Measurements from ENCODE around the gene RPIA. TPM values are rescaled to one million over a fixed set of nuclear protein-coding genes. Genes with fewer than 3 reads are reported as not detected.

The RPIA gene
- total and polyA plus RNA-seq, 9 of the 15 experiments (the other 6 are each of a cell fraction or from before 2014, with no cell fraction given), result 7.8 to 41.2 (median 25.8) TPM

DNA sequence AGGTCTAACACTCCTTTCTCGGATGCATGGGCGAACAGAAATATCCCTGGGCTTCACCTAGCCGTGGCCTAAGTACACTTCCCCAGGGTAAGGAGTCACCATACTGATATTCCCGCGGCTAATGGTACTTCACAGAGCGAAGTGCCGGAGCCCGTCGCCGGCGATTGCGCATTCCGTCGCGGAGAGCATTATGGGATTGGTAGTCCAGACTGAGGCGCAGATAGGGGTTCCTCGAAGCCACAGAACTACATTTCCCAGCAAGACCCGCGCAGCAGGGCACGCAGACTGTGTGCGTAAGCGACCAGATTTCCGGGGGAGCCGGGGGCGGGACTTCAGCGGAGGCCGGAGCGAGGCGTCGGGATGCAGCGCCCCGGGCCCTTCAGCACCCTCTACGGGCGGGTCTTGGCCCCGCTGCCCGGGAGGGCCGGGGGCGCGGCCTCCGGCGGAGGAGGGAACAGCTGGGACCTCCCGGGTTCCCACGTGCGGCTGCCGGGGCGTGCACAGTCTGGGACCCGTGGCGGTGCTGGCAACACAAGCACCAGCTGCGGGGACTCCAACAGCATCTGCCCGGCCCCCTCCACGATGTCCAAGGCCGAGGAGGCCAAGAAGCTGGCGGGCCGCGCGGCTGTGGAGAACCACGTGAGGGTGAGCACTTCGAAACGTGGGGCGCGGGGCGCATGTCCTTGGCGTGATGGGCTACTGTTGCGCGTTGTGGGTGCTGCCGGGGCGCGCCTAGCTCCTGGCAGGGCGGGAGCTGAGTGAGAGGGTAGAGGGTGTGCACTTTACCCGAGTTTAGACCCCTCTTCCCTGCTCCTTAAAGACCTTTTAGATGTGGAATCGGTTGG is at the start of gene RPIA (continued):
- TF ChIP-seq, protein P1, sequence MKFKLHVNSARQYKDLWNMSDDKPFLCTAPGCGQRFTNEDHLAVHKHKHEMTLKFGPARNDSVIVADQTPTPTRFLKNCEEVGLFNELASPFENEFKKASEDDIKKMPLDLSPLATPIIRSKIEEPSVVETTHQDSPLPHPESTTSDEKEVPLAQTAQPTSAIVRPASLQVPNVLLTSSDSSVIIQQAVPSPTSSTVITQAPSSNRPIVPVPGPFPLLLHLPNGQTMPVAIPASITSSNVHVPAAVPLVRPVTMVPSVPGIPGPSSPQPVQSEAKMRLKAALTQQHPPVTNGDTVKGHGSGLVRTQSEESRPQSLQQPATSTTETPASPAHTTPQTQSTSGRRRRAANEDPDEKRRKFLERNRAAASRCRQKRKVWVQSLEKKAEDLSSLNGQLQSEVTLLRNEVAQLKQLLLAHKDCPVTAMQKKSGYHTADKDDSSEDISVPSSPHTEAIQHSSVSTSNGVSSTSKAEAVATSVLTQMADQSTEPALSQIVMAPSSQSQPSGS (CRISPR knock-in tag; IDR thresholded peaks at IDR 0.05), result no peak
- TF ChIP-seq STAG1 (CRISPR knock-in tag; IDR thresholded peaks at IDR 0.05; ENCODE audit: borderline replicate concordance) (no peak), HMG20A (CRISPR knock-in tag; conservative IDR thresholded peaks at IDR 0.05) (no peak), CREB3 (tag; conservative IDR thresholded peaks at IDR 0.05; ENCODE audit: low read depth) (0 out of 2 replicates have a peak, but pooled peaks have one; percentile 31), RFX7 (CRISPR knock-in tag; IDR thresholded peaks at IDR 0.05) (no peak), PATZ1 (CRISPR knock-in tag; IDR thresholded peaks at IDR 0.05; ENCODE audit: borderline replicate concordance) (no peak), LCOR (CRISPR knock-in tag; IDR thresholded peaks at IDR 0.05) (peak; percentile 40; the same call in 1 of the 2 replicates), ELK3 (CRISPR knock-in tag; IDR thresholded peaks at IDR 0.05) (no peak), ZNF146 (CRISPR knock-in tag; IDR thresholded peaks at IDR 0.05; ENCODE audit: unreplicated experiment) (no peak), ASH1L (IDR thresholded peaks at IDR 0.05; ENCODE audit: borderline replicate concordance, low read depth, partially characterized antibody) (peak; percentile 63), PTBP1 (IDR thresholded peaks at IDR 0.05; ENCODE audit: low read depth, low read length) (0 out of 2 replicates have a peak, but pooled peaks have one; percentile 16), NFATC3 (IDR thresholded peaks at IDR 0.05) (no peak), SIX5 (IDR thresholded peaks at IDR 0.05; ENCODE audit: borderline replicate concordance in 1 of 2, insufficient read depth in 1 of 2, low read depth in 1 of 2, low read length in 2 of 2) (peak; percentile 97 to 98), FOS (IDR thresholded peaks at IDR 0.05; ENCODE audit: extremely low read depth, insufficient read length) (no peak), PYGO2 (tag; IDR thresholded peaks at IDR 0.05) (no peak)
- TF ChIP-seq, protein P2, sequence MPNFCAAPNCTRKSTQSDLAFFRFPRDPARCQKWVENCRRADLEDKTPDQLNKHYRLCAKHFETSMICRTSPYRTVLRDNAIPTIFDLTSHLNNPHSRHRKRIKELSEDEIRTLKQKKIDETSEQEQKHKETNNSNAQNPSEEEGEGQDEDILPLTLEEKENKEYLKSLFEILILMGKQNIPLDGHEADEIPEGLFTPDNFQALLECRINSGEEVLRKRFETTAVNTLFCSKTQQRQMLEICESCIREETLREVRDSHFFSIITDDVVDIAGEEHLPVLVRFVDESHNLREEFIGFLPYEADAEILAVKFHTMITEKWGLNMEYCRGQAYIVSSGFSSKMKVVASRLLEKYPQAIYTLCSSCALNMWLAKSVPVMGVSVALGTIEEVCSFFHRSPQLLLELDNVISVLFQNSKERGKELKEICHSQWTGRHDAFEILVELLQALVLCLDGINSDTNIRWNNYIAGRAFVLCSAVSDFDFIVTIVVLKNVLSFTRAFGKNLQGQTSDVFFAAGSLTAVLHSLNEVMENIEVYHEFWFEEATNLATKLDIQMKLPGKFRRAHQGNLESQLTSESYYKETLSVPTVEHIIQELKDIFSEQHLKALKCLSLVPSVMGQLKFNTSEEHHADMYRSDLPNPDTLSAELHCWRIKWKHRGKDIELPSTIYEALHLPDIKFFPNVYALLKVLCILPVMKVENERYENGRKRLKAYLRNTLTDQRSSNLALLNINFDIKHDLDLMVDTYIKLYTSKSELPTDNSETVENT (CRISPR knock-in tag; IDR thresholded peaks at IDR 0.05), result no peak
- TF ChIP-seq, protein P3, sequence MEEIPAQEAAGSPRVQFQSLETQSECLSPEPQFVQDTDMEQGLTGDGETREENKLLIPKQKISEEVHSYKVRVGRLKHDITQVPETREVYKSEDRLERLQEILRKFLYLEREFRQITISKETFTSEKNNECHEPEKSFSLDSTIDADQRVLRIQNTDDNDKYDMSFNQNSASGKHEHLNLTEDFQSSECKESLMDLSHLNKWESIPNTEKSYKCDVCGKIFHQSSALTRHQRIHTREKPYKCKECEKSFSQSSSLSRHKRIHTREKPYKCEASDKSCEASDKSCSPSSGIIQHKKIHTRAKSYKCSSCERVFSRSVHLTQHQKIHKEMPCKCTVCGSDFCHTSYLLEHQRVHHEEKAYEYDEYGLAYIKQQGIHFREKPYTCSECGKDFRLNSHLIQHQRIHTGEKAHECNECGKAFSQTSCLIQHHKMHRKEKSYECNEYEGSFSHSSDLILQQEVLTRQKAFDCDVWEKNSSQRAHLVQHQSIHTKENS (CRISPR knock-in tag; IDR thresholded peaks at IDR 0.05), result no peak
